IPS-NIHi11 (cell line): ENCODE data around the gene LCLAT1.
A peak's percentile ranks its signal among the peaks of the same experiment; 100 is the strongest.
"Not testable (repeated sequence)": the region's sequence is repeated elsewhere in the genome, so short reads cannot be mapped to it uniquely, and the experiment has no call there.

Source experiments
- DNase-seq: peaks from one replicate; pipeline ENCODE4 v3.0.0; 2012; ENCODE audit warnings: mixed read lengths, low spot score

The LCLAT1 gene

GRCh38 chr2:30591186-30591585 lies 144.1 kb downstream of the LCLAT1 start:
- DNase-seq, result no peak

- no peak for DNase-seq
Measured at GRCh38 chr2:30601375-30601774, 154.3 kb downstream of the LCLAT1 start.

GRCh38 chr2:30605197-30605596 lies 158.2 kb downstream of the LCLAT1 start:
- DNase-seq, result no peak

- no peak for DNase-seq
Measured at GRCh38 chr2:30608643-30609042, 161.6 kb downstream of the LCLAT1 start.

- no peak for DNase-seq
Measured at GRCh38 chr2:30611583-30611982, 164.5 kb downstream of the LCLAT1 start.

- DNase-seq, result no peak
Measured at GRCh38 chr2:30612371-30612770, 165.3 kb downstream of the LCLAT1 start.

GRCh38 chr2:30613001-30613400 lies 166.0 kb downstream of the LCLAT1 start:
- DNase-seq, result no peak

GRCh38 chr2:30614227-30614626 lies 167.2 kb downstream of the LCLAT1 start:
- not testable (repeated sequence) for DNase-seq

- DNase-seq, result no peak
Measured at GRCh38 chr2:30615926-30616325, 168.9 kb downstream of the LCLAT1 start.

- DNase-seq, result no peak
Measured at GRCh38 chr2:30620102-30620501, 173.1 kb downstream of the LCLAT1 start.

- no peak for DNase-seq
Measured at GRCh38 chr2:30621836-30622235, 174.8 kb downstream of the LCLAT1 start.

- no peak for DNase-seq
Measured at GRCh38 chr2:30622452-30622851, 175.4 kb downstream of the LCLAT1 start.

GRCh38 chr2:30625276-30625675 lies 178.2 kb downstream of the LCLAT1 start:
- DNase-seq, result no peak

GRCh38 chr2:30625701-30626100 lies 178.7 kb downstream of the LCLAT1 start:
- no peak for DNase-seq

GRCh38 chr2:30626397-30626796 lies 179.4 kb downstream of the LCLAT1 start:
- no peak for DNase-seq

GRCh38 chr2:30627151-30627550 lies 180.1 kb downstream of the LCLAT1 start:
- DNase-seq, result peak; percentile 18

- DNase-seq, result no peak
Measured at GRCh38 chr2:30628341-30628740, 181.3 kb downstream of the LCLAT1 start.

GRCh38 chr2:30629866-30630265 lies 182.8 kb downstream of the LCLAT1 start:
- DNase-seq, result no peak

GRCh38 chr2:30631051-30631671 lies 184.1 kb downstream of the LCLAT1 start:
- DNase-seq, result no peak

- DNase-seq, result no peak
Measured at GRCh38 chr2:30633039-30633438, 186.0 kb downstream of the LCLAT1 start.

GRCh38 chr2:30636311-30636710 lies 189.3 kb downstream of the LCLAT1 start:
- no peak for DNase-seq

- no peak for DNase-seq
Measured at GRCh38 chr2:30639836-30640235, 192.8 kb downstream of the LCLAT1 start.

- no peak for DNase-seq
Measured at GRCh38 chr2:30641765-30642345, 194.8 kb downstream of the LCLAT1 start.

GRCh38 chr2:30643013-30643412 lies 196.0 kb downstream of the LCLAT1 start:
- not testable (repeated sequence) for DNase-seq
